Coronary artery (tissue), 2 donors: ENCODE measurements around the gene ASTN1.

Source experiments
- DNase-seq: peaks from one replicate; pipeline ENCODE4 v3.0.0-alpha.2; 2017; ENCODE audit warnings: low spot score
- H3K27ac ChIP-seq, 2 donors: fragments of 200-600 bp; sonication (generic); one replicate each; pipeline ENCODE4 v1.5.1; 2016 to 2019
- H3K4me3 ChIP-seq: fragments of 200-600 bp; sonication (generic); 2 replicates; pipeline ENCODE4 v1.5.1; 2016; ENCODE audit warnings: mild to moderate bottlenecking, moderate library complexity
- CTCF ChIP-seq: fragments of 200-600 bp; sonication (generic); IDR thresholded peaks from one replicate; pipeline ENCODE4 v1.5.1; 2019; ENCODE audit warnings: antibody characterized with exemption

ASTN1 gene

GRCh38 chr1:176925223-176925622, 239.3 kb downstream of the ASTN1 start:
- Histone ChIP-seq H3K27ac (no peak overlapping the region), H3K4me3 (no peak overlapping the region)
- DNase-seq = no peak
- TF ChIP-seq CTCF = no peak

GRCh38 chr1:176923283-176923682, 241.2 kb downstream of the ASTN1 start:
- no peak for DNase-seq
- Histone ChIP-seq H3K27ac (no peak overlapping the region), H3K4me3 (no peak overlapping the region)
- TF ChIP-seq CTCF = no peak

DNA sequence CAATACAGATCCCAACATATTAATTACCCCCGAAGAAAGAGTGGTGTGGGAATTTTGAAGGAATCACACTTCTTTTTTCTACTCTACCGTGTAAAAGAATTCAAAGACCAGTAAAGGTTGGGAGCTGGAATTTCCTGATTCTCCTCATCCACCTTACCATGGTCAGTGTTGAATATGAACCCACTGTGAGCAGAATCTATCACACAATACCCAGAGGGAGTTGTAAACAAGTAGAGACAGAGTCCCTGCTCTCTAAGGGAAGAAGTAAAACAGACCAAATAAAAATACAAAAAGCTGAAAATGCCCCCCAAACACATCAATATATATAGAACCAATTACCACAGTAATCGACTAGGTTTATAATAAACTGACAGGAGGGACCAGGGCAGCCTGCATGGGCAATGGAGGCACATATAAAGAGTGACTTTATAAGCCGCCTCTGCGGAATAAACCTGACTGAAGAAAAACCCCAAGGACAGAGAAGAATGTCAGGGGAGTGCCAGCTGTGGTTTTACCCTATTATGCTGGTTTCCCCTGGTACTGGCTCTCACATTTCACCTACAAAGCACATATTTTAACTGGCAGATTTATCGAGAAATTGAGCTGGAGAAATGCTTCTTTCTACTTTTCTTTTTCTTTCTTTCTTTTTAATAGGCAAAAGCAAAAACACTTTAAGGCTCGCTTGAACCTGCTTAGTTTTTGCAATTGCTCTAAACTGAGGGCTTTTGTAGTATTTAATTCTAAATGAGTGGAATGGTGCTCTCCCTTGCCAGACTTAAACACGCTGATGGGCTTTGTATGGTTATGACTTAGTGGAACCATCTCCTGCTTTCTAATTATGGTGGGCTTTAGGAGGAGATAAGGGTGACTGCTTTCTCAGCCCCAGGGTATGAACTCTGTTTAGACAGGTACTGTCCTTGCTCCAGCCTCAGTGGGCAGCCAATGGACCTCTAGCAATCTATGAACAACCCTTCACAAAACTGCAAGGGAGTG, 244.8 kb downstream of the ASTN1 start:
- Histone ChIP-seq H3K4me3 (no peak overlapping the region), H3K27ac (no peak overlapping the region)
- DNase-seq = no peak
- TF ChIP-seq CTCF = no peak

DNA sequence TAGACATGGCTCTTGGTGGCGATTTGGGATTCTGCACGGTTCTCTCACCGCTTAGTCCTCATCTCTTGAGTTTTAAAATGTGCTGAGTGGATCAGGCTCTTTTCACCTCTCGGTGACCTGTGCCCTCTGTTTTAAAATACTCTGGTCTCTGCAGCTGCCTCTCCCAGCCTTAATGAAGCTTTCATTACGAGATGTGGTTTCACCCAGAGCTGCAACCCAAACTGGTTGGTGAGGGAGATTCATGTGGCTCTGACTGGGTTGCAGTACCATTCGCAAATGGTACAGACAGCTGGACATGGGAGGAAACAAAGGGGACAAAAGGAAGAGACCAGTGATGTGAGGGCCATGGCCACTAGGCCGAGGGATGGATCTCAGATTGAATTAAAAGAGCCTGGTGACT, 258.9 kb downstream of the ASTN1 start:
- no peak overlapping the region for H3K4me3 ChIP-seq
- no peak for DNase-seq
- TF ChIP-seq CTCF = no peak
- H3K27ac ChIP-seq = no peak overlapping the region

- no peak for TF ChIP-seq CTCF
- Histone ChIP-seq H3K27ac (no peak overlapping the region), H3K4me3 (no peak overlapping the region)
- DNase-seq = no peak
These were observed 260.3 kb downstream of the ASTN1 start for GRCh38 chr1:176904057-176904751.

DNA sequence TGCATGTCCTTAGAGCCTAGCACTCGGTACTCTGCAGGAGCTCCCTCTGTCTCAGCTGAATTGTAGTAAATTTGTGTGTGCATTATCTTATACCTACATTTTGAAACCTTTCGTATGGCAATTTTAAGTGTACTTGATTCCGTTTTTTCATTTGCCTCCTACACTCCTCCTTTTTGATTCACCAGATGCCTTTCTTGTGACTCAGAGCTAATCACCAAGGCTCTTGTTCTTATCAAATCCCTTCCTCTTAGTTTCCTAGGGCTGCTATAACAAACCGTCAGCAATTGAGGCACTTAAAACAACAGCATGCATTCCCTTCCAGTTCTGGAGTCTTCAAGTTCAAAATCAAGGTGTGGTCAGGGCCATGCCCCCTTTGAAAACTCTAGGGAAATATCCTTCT, 261.0 kb downstream of the ASTN1 start:
- DNase-seq = no peak
- TF ChIP-seq CTCF = no peak
- no peak overlapping the region for H3K4me3 ChIP-seq
- H3K27ac ChIP-seq = no peak overlapping the region
